ENCODE data around the gene PSME3.
"Not testable (repeated sequence)": the region's sequence is repeated elsewhere in the genome, so short reads cannot be mapped to it uniquely, and the experiment has no call there.

PSME3 gene

DNA sequence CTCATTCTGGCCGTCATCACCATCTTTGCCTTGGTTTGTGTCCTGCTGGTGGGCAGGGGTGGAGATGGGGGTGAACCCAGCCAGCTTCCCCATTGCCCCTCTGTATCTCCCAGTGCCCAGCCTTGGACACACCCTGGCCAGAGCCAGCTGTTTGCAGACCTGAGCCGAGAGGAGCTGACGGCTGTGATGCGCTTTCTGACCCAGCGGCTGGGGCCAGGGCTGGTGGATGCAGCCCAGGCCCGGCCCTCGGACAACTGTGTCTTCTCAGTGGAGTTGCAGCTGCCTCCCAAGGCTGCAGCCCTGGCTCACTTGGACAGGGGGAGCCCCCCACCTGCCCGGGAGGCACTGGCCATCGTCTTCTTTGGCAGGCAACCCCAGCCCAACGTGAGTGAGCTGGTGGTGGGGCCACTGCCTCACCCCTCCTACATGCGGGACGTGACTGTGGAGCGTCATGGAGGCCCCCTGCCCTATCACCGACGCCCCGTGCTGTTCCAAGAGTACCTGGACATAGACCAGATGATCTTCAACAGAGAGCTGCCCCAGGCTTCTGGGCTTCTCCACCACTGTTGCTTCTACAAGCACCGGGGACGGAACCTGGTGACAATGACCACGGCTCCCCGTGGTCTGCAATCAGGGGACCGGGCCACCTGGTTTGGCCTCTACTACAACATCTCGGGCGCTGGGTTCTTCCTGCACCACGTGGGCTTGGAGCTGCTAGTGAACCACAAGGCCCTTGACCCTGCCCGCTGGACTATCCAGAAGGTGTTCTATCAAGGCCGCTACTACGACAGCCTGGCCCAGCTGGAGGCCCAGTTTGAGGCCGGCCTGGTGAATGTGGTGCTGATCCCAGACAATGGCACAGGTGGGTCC, 18.4 kb downstream of the PSME3 start:
- not testable (repeated sequence) for DNase-seq (ENCODE audit: low read depth, low spot score)

DNA sequence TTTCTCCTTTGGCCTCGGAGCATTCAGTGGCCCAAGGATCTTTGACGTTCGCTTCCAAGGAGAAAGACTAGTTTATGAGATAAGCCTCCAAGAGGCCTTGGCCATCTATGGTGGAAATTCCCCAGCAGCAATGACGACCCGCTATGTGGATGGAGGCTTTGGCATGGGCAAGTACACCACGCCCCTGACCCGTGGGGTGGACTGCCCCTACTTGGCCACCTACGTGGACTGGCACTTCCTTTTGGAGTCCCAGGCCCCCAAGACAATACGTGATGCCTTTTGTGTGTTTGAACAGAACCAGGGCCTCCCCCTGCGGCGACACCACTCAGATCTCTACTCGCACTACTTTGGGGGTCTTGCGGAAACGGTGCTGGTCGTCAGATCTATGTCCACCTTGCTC, 19.2 kb downstream of the PSME3 start:
- DNase-seq (ENCODE audit: low read depth, low spot score), result no peak

DNA sequence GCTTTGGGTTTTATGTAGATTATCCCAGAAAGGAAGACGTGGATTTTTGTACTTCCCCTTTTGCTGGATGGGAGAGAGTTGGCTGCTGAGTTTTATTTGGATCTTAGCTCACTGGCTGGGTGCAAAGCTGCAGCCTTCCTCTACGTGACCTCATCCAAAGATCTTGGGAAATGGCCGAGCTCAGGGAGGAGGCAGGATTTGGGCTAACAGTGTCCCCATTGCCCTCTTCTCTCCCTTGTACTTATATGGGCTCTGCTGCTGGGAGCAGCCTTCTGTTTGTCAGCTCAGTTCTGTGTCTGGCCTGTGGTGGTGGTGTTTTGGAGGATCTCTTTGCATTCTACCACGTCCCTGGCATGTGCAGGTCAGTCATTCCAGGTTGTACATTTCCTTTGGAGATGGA, 19.8 kb downstream of the PSME3 start:
- DNase-seq (ENCODE audit: low read depth, low spot score), result no peak

DNA sequence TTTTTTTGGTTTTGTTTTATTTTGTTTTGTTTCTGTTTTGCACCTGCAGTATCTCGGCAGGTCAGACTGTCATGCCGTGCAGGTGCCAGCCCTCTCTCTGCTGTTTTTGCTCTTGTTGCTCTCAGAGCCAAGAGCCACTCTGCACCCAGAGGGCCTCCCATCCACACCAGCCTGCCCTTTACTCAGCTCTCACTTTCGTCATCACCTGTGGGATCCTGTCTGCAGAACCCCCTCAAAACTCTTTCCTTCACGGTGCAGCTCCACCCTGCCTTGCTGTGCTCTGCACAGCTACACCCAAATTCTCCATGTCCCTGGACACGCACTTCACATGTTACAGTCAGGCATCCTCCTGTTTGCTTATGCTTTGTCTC, 20.4 kb downstream of the PSME3 start:
- no peak for DNase-seq (ENCODE audit: low read depth, low spot score)

DNA sequence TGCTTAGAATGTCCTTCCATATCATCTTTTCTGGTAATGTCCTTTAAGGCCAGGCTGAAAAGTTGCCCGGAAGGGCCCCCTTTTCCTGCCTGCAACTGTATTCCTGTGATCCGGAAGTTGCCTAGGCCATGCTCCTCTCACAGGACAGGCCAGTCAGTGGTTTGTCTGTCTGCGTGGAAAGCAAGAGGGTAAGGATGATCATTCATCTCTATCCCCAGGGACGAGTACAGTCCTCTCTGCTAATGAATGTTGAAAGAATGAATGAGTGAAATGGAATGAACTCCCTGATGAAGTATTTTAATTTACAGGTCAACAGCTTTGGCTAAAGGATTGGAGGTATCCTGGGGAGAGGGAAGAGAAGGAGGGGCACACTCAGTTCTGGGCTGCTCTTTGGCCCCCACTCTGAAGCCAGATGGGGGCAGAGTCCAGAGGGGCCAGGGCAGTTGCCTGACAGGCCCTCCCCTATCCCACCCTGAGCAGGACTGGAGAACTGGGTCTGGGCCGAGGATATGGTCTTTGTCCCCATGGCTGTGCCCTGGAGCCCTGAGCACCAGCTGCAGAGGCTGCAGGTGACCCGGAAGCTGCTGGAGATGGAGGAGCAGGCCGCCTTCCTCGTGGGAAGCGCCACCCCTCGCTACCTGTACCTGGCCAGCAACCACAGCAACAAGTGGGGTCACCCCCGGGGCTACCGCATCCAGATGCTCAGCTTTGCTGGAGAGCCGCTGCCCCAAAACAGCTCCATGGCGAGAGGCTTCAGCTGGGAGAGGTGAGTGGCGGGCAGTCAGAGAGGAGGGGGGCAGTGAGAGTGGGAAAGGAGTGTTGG, 21.0 kb downstream of the PSME3 start:
- DNase-seq (ENCODE audit: low read depth, low spot score), result no peak

DNA sequence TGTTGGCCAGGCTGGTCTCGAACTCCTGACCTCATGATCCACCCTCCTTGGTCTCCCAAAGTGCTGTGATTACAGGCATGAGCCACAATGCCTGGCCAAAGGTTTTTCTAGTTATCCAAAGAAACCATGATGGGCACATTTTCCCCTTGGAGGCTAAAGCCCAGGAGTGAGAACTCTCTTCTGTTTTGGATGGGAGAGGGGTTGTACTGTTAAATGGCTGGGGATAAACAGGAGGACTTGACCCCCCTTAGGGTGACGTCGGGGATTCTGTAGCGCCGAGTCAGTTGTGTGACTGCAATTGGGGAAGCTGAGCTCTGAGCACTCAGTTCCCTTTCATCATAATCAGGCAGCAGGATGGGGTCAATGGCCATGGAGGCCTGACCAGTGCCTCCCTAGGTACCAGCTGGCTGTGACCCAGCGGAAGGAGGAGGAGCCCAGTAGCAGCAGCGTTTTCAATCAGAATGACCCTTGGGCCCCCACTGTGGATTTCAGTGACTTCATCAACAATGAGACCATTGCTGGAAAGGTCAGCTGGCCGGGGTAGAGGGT, 21.9 kb downstream of the PSME3 start:
- DNase-seq (ENCODE audit: low read depth, low spot score), result no peak

DNA sequence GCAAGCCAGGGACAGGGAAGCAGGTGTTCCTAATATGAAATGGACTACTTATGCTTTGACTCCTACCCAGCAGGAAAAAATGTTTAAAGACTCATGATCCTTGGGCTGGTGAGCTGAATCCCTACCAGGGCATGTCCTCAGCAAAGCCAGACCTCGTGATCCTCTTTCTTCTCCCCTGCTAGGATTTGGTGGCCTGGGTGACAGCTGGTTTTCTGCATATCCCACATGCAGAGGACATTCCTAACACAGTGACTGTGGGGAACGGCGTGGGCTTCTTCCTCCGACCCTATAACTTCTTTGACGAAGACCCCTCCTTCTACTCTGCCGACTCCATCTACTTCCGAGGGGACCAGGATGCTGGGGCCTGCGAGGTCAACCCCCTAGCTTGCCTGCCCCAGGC, 22.9 kb downstream of the PSME3 start:
- not testable (repeated sequence) for DNase-seq (ENCODE audit: low read depth, low spot score)

DNA sequence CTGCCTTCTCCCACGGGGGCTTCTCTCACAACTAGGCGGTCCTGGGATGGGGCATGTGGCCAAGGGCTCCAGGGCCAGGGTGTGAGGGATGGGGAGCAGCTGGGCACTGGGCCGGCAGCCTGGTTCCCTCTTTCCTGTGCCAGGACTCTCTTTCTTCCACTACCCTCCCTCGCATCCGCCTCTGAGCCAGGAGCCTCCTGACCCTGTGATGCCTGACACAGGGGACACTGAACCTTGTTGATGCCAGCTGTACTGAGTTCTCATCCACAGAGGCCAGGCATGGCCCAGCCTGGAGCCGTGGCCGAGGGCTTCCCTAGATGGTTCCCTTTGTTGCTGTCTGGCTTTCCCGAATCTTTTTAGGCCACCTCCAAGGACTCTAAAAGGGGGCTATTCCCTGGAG, 23.3 kb downstream of the PSME3 start:
- DNase-seq (ENCODE audit: low read depth, low spot score), result not testable (repeated sequence)

DNA sequence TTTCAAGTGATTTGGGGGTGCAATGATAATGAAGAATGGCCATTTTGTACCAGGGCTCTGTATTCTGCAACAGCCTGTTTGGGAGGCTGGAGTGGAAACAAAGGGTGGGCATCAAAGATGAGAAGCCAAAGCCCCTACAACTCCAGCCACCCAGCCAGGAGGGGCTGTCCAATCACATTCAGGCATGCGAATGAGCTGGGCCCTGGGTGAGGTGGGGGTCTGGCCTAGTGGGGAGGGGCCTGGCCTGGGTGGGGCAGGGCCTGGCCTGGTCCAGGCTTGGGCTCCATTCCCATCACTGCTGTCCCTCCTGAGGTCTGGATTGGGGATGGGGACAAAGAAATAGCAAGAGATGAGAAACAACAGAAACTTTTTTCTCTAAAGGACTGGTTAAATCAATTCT, 24.2 kb downstream of the PSME3 start:
- no peak for DNase-seq (ENCODE audit: low read depth, low spot score)

DNA sequence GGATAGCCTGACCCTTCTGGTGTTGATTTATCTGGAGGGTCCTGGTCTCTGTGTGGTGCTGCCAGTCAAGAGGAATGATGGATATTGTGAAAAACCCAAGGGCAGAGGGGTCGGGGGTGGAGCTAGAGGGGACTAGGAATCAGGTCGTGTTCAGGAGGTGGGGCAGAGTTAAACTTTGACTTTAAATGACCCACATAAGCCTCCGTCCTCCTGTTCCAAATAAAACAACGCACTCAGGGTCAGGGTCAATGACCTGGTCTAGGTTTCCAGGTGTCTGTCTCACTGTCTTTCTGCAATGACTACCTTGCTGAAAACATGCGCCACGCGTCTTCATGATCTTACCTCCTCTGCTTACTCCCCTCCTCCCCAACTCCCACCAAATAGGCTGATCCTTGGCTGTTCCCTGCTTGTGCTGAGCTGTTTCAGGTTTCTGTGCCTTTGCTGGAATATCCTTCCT, 32.5 kb downstream of the PSME3 start:
- DNase-seq (ENCODE audit: low read depth, low spot score), result no peak

DNA sequence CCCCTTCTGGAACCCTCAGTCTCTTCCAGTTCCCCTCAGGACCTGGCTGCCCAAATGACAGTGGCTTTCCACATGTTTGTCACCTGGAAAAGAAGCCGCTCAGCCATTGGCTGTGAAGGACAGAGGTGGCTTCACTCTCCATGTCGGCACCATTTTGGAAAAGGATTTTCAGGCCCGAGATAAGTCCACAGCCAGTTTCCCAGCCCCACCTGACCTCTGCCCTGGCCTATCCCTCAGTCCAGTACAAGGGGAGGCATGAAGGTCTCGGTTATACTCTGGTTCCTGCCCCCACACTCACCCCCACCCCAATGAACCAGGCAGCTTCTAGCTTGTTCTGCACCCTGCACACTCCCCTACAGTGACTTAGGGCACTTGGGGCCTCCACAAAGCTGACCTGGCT, 33.0 kb downstream of the PSME3 start:
- no peak for DNase-seq (ENCODE audit: low read depth, low spot score)

DNA sequence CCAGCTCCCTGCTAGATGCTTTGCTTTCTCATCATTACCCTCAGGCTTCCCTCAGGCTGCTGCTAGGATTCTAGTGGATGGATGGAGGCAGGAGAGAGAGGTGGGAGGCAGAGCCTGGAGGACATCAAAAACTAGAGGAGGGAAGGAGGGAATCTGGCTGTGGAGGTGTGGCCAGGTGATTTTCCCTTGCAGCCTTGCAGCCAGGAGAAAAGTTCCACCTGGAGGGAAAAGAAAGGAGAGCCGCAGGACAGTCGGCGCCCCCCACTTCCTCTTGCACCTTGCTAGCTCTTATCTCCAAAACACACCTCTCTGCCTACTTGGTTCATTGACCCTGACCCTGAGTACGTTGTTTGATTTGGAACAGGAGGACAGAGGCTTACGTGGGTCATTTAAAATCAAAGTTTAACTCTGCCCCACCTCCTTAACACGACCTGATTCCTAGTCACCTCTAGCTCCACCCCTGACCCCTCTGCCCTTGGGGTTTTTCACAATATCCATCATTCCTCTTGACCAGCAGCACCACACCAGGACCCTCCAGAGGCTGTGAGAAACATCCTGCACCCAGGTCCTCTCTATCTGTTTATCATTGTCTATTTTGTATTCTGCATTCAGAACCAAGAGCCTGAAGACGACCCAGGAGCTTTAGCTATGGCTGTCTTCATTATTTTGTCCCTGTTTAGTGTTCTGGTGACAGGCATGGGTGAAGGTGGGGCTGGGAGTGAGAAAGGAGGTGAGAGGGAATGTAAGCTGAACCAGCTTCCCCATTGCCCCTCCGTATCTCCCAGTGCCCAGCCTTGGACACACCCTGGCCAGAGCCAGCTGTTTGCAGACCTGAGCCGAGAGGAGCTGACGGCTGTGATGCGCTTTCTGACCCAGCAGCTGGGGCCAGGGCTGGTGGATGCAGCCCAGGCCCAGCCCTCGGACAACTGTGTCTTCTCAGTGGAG, 33.7 kb downstream of the PSME3 start:
- DNase-seq (ENCODE audit: low read depth, low spot score), result no peak

DNA sequence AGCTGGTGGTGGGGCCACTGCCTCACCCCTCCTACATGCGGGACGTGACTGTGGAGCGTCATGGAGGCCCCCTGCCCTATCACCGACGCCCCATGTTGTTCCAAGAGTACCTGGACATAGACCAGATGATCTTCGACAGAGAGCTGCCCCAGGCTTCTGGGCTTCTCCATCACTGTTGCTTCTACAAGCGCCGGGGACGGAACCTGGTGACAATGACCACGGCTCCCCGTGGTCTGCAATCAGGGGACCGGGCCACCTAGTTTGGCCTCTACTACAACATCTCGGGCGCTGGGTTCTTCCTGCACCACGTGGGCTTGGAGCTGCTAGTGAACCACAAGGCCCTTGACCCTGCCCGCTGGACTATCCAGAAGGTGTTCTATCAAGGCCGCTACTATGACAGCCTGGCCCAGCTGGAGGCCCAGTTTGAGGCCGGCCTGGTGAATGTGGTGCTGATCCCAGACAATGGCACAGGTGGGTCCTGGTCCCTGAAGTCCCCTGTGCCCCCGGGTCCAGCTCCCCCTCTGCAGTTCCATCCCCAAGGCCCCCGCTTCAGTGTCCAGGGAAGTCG, 34.6 kb downstream of the PSME3 start:
- DNase-seq (ENCODE audit: low read depth, low spot score), result not testable (repeated sequence)

DNA sequence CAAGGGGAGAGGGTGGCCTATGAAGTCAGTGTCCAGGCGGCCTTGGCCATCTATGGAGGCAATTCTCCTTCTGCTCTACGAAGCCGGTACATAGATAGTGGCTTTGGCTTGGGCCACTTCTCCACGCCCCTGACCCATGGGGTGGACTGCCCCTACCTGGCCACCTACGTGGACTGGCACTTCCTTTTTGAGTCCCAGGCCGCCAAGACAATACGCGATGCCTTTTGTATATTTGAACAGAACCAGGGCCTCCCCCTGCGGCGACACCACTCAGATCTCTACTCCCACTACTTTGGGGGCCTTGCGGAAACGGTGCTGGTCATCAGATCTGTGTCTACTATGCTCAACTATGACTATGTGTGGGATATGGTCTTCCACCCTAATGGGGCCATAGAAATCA, 35.1 kb downstream of the PSME3 start:
- no peak for DNase-seq (ENCODE audit: low read depth, low spot score)

DNA sequence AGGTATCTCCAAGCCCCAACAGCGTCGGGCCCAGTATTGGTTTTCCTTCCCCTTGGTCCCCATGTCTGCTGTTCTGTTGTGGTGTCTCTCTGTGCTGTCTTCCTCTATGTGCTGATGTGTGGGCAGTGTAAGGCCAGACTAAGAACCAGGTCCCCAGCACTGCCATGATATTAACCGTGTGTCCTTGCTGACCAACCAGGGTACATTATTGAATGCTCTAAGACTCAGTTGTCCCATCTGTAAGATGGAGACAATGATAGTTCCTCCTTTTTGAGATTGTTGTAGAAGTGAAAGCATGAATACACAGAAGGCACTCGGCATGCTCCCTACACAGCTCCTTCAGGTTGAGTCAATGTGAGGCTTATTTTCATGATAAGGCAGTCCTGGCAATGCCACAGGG, 38.5 kb downstream of the PSME3 start:
- no peak for DNase-seq (ENCODE audit: low read depth, low spot score)

DNA sequence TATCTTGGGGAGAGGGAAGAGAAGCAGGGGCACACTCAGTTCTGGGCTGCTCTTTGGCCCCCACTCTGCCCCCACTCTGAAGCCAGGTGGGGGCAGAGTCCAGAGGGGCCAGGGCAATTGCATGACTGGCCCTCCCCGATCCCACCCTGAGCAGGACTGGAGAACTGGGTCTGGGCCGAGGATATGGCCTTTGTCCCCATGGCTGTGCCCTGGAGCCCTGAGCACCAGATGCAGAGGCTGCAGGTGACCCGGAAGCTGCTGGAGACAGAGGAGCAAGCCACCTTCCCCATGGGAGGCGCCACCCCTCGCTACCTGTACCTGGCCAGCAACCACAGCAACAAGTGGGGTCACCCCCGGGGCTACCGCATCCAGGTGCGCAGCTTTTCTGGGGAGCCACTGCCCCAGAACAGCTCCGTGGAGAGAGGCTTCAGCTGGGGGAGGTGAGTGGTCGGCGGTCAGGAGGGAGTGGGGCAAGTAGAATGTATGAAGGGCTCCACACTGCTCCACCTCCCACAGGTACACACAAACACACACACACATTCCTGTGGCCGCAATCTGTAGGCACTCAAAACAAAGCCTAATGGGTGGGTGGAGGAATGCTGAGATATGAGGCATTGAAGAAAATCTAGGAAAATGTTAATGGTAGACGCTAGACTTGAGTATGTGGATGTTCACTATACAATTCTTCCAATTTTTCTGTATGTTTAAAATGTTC, 39.2 kb downstream of the PSME3 start:
- DNase-seq (ENCODE audit: low read depth, low spot score), result peak; percentile 43

DNA sequence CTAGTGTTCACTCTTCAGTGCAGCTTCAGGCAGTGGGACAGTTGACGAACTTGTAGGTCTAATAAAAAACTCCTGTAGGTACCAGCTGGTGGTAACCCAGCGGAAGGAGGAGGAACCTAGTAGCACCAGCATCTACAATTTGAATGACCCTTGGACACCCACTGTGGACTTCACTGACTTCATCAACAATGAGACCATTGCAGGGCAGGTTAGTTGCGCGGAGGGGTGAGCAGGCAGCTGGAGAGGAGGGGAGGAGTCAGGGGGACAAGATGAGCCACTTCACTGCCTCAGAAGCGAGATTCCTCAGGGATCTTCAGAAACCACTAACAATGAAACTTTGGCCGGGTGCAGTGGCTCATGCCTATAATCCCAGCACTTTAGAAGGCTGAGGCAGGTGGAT, 40.1 kb downstream of the PSME3 start:
- DNase-seq (ENCODE audit: low read depth, low spot score), result no peak

DNA sequence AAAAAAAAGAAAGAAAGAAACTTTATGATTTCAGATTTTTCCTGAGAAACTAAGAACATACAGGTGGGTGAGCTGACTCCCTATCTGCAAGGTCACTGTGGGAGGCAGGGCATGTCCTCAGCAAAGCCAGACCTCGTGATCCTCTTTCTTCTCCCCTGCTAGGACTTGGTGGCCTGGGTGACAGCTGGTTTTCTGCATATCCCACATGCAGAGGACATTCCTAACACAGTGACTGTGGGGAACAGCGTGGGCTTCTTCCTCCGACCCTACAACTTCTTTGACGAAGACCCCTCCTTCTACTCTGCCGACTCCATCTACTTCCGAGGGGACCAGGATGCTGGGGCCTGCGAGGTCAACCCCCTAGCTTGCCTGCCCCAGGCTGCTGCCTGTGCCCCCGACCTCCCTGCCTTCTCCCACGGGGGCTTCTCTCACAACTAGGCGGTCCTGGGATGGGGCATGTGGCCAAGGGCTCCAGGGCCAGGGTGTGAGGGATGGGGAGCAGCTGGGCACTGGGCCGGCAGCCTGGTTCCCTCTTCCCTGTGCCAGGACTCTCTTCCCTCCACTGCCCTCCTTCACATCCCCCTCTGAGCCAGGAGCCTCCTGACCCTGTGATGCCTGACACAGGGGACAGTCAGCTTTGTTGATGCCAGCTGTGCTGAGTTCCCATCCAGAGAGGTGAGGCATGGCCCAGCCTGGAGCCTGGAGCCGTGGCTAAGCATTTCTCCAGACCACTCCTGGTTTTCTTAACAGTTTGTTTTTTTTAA, 40.9 kb downstream of the PSME3 start:
- DNase-seq (ENCODE audit: low read depth, low spot score), result not testable (repeated sequence)

DNA sequence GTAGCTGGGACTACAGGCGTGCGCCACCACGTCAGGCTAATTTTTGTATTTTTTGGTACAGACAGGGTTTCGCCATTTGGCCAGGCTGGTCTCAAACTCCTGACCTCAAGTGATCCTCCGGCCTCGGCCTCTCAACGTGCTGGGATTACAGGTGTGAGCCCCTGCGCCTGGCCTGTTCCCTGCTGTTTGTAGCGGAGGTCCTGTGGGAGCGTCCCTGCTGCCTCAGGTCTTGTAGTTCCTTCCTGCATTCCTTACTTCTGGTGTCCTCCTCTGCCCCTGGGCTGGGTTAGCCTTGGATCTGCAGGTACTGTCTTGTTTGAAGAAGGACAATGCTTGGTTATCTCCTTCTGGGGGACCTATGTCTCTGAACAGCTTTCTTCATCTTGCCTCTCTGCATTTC, 43.8 kb downstream of the PSME3 start:
- DNase-seq (ENCODE audit: low read depth, low spot score), result no peak

Measured in astrocyte of the hippocampus (primary cell).